ENCODE measurements around the gene TBX1. TPM values are rescaled to one million over a fixed set of nuclear protein-coding genes. Genes with fewer than 3 reads are reported as not detected.
A peak's percentile ranks its signal among the peaks of the same experiment; 100 is the strongest.

The TBX1 gene
- total RNA-seq, 1 donor from 2014 or later, result 0.56 TPM

DNA sequence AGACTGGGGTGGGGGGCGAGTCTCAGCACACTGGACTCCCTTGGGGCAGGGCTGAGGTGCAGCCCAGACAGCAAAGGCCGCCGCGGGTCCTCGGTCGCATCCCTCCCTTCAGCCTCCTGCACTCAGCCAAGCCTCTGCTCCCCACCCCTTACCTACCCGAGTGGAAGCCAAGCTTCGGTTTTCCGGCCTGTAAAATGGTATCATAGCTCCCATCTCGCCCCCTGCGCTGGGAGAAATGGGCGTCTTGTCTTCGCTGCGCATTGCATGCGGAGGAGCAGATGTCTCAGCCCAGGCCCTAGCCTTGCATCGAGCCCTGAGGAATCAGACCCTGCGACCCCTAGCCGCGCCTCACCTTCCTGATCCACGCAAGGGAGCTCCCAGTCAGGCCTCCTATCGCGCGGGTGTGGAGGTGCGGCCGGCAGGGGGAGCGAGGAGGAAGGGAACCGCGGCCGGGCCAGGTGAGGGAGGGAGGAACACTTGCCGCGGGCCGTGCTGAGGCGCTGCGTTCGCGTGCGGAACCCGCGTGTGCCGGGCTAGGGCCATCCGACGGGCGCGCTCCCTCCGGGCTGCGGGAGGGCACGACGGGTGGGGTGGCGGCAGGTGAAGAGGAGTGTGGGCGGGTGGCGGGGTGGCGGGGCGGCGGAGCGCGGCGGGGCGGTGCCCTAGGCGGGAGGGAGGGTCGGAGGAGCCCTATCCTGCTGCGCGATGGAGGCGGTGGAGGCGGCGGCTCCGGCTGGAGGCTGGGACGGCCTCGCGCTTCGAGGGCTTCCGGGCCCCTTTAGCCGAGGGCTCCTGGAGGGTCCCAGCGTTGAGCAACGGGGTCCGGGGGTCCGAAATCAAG is 4.1 kb upstream of the TBX1 start:
- DNase-seq (ENCODE audit: low spot score), result no peak
- H3K27me3 Mint-ChIP-seq (ENCODE audit: unreplicated experiment), result peaks cover 26% of the 10 kb centered on the region
- H3K4me3 Mint-ChIP-seq (ENCODE audit: unreplicated experiment), result no peak overlapping the region
- no peak overlapping the region for H3K27ac Mint-ChIP-seq (ENCODE audit: unreplicated experiment)
- TF ChIP-seq, protein P1, sequence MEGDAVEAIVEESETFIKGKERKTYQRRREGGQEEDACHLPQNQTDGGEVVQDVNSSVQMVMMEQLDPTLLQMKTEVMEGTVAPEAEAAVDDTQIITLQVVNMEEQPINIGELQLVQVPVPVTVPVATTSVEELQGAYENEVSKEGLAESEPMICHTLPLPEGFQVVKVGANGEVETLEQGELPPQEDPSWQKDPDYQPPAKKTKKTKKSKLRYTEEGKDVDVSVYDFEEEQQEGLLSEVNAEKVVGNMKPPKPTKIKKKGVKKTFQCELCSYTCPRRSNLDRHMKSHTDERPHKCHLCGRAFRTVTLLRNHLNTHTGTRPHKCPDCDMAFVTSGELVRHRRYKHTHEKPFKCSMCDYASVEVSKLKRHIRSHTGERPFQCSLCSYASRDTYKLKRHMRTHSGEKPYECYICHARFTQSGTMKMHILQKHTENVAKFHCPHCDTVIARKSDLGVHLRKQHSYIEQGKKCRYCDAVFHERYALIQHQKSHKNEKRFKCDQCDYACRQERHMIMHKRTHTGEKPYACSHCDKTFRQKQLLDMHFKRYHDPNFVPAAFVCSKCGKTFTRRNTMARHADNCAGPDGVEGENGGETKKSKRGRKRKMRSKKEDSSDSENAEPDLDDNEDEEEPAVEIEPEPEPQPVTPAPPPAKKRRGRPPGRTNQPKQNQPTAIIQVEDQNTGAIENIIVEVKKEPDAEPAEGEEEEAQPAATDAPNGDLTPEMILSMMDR (IDR thresholded peaks at IDR 0.05; ENCODE audit: unreplicated experiment), result peak; percentile 37
- no peaks in the 10 kb centered on the region for H3K9me3 Mint-ChIP-seq (ENCODE audit: unreplicated experiment)
- peaks cover 21% of the 10 kb centered on the region for H3K4me1 Mint-ChIP-seq (ENCODE audit: unreplicated experiment)
- peaks cover 6% of the 10 kb centered on the region for H3K36me3 Mint-ChIP-seq (ENCODE audit: low read depth, unreplicated experiment)

DNA sequence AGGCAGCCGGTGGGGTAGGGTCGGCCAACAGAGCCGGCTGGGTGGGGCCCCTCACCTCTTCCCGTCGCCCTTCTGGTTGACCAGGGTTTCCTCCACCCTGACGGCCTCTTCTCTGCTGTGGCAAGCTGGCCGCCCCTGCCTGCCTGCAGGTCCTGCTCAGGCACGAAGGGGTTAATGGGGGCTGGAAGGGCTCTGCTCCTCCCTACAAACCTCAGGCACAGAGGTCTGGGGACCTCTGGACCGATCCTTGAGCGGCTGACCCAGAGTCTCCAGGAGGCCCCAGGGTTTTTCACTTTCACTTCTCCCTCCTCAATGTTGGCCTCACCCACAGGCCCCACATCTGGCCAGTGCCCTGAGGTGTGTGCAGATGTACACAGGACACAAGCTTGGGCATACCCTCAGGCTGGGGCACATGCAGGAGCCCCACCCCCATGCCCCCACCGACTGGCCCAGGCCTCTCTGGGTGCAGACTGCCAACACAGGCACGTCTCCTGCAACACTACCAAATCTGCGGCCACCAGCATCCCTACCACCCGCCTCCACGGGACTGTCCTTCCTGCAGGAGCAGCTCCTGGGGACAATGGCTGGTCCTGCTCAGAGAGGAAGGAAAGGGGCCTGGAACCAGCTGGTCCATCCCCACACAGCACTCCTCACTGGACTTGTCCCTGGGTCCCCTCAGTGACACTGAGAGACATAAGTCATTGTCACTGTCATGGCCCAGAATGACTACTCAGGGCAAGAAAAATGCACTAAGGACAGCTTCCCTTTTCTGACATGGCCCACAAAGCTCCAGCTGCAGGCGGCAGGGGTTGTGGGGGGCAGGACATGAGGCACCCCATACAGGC is 3.2 kb upstream of the TBX1 start:
- H3K27me3 Mint-ChIP-seq (ENCODE audit: unreplicated experiment), result peaks cover 31% of the 10 kb centered on the region
- H3K4me1 Mint-ChIP-seq (ENCODE audit: unreplicated experiment), result peaks cover 25% of the 10 kb centered on the region
- H3K27ac Mint-ChIP-seq (ENCODE audit: unreplicated experiment), result no peak overlapping the region
- DNase-seq (ENCODE audit: low spot score), result no peak
- no peak overlapping the region for H3K4me3 Mint-ChIP-seq (ENCODE audit: unreplicated experiment)
- H3K9me3 Mint-ChIP-seq (ENCODE audit: unreplicated experiment), result no peaks in the 10 kb centered on the region
- peaks cover 6% of the 10 kb centered on the region for H3K36me3 Mint-ChIP-seq (ENCODE audit: low read depth, unreplicated experiment)
- TF ChIP-seq, protein P1 (IDR thresholded peaks at IDR 0.05; ENCODE audit: unreplicated experiment), result no peak

DNA sequence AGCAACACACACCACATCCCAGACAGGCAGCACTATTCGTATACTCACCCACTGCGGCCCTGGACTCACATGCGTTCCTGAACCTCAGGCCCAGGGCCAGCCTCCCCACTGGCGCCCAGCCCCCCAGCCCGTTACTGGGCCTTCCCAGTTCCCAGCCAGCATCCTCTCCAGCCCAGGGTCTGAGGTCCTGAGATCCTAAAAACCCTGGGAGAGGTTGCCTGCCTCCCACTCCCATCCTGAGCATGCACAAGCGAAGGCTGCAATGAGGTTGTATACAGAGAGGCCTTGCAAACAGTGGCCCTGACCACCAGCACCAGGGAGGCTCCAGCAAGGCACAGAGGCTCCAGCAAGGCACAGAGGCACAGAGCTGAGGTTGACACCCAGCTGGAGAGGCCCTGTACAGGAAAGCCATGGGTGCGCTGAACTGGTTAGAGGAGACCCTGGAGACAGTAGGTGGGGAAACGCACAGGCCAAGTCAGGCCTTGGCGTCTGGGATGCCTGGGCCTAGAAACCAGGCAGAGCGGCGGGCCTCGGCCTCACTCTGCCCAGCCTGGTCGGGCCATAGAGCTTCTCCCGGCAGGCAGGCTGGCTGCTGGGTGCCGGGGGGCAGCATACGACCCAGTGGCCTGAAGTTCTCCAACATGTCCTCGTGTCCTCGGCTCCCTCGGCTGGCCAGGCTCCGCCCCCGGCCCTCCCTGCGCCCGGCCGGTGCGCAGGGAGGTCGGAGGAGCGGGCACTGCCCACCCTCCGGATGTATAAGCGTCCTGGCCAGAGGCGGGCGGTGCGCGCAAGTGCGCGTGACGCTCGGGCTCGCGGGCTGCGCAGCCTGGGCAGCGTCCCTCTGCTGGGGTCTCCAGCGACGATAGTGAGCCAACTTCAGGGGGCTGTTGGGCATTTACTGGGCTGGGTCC is 2.3 kb upstream of the TBX1 start:
- Mint-ChIP-seq H3K36me3 (ENCODE audit: low read depth, unreplicated experiment) (peaks cover 6% of the 10 kb centered on the region), H3K4me3 (ENCODE audit: unreplicated experiment) (no peak overlapping the region), H3K27me3 (ENCODE audit: unreplicated experiment) (peaks cover 29% of the 10 kb centered on the region)

DNA sequence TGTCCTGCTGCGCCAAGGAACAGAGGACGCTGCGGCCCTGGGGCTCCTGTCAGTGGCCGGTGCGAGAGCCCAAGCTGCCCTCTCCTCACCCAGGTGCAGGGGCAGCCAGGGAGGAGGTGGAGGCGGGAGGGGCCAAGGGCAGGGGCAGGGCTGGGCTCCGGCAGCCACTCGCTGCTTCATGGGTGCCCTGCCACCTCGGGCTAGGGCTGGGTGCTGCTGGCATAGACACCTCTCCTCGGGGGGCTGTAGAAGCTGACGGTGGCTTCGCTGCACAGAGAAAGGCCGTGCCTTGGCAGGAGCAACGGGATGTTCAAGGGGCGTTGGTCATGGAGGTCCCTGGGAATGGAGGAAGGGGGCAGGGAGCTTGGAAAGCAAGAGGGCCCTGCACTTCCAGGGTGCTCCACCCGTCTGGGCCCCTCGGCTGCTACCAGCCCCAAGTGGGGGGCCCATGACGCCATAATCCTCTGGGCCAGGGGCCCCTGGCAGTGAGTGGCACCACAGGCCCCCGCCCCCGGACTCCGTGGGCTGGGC is 1.6 kb upstream of the TBX1 start:
- Mint-ChIP-seq H3K27ac (ENCODE audit: unreplicated experiment) (no peak overlapping the region), H3K9me3 (ENCODE audit: unreplicated experiment) (no peaks in the 10 kb centered on the region), H3K4me3 (ENCODE audit: unreplicated experiment) (no peak overlapping the region), H3K36me3 (ENCODE audit: low read depth, unreplicated experiment) (peaks cover 6% of the 10 kb centered on the region), H3K4me1 (ENCODE audit: unreplicated experiment) (peaks cover 31% of the 10 kb centered on the region), H3K27me3 (ENCODE audit: unreplicated experiment) (peaks cover 30% of the 10 kb centered on the region)
- DNase-seq (ENCODE audit: low spot score), result no peak
- TF ChIP-seq, protein P1 (IDR thresholded peaks at IDR 0.05; ENCODE audit: unreplicated experiment), result no peak

More for the DNA sequence above, 2.3 kb upstream of the TBX1 start:
- TF ChIP-seq, protein P1 (IDR thresholded peaks at IDR 0.05; ENCODE audit: unreplicated experiment), result no peak
- H3K4me1 Mint-ChIP-seq (ENCODE audit: unreplicated experiment), result peaks cover 28% of the 10 kb centered on the region
- DNase-seq (ENCODE audit: low spot score), result no peak
- no peak overlapping the region for H3K27ac Mint-ChIP-seq (ENCODE audit: unreplicated experiment)
- H3K9me3 Mint-ChIP-seq (ENCODE audit: unreplicated experiment), result no peaks in the 10 kb centered on the region

Measured in endothelial cell (in vitro differentiated cells).